Measurements from ENCODE around the gene UGT3A1.
"Not testable (repeated sequence)": the region's sequence is repeated elsewhere in the genome, so short reads cannot be mapped to it uniquely, and the experiment has no call there.

The UGT3A1 gene, protein sequence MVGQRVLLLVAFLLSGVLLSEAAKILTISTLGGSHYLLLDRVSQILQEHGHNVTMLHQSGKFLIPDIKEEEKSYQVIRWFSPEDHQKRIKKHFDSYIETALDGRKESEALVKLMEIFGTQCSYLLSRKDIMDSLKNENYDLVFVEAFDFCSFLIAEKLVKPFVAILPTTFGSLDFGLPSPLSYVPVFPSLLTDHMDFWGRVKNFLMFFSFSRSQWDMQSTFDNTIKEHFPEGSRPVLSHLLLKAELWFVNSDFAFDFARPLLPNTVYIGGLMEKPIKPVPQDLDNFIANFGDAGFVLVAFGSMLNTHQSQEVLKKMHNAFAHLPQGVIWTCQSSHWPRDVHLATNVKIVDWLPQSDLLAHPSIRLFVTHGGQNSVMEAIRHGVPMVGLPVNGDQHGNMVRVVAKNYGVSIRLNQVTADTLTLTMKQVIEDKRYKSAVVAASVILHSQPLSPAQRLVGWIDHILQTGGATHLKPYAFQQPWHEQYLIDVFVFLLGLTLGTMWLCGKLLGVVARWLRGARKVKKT

DNA sequence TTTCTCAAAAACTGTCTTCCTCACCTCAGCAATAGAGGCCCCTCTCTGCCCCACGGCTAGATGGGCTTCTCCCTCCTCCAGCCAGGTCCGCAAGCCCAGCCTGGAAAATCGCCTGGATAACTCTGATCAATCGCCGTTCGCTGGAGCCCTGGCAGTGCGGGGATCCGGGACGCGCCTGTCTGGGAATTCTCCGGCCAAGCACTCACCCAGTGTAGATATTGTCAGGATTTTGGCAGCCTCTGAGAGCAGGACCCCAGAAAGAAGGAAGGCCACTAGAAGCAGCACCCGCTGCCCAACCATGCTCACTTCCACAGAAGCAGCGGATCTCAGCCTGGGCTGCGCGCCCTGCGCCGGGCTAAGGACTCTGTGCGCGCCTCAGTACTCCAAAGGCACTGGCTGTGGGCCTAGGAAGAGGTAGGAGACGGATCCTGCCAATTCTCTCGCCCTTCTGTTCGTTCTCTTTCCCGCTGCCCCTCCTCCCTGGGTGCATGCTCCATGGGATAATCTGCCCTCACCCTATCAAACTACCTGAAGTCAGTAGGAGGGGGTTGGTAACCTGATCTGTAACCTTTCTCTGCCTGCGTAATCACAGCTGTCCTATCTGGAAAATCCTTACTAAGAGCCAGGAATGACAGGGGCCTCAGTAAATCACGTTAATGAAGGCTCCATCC, at the start of gene UGT3A1:
Gene UGT3A1 (minus strand): TSS at position 450 of the 671 bp plus-strand sequence. CDS start 150 bp downstream, at position 300.
- DNase-seq = no peak

DNA sequence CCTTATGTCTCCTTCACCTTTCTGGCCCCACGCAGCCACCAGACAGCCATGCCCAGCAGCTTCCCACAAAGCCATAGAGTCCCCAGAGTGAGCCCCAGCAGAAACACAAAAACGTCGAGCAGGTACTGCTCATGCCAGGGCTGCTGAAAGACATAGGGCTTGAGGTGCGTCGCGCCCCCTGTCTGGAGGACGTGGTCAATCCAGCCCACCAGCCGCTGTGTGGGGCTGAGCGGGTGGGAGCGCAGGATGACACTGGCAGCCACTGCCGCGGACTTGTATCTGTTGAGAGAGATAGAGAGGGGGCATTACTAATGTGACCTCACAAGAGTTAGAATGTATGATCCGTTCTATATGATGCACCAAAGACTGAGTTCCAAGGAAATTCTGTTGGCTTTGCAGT, 44.5 kb upstream of the UGT3A1 start:
- no peak for DNase-seq

DNA sequence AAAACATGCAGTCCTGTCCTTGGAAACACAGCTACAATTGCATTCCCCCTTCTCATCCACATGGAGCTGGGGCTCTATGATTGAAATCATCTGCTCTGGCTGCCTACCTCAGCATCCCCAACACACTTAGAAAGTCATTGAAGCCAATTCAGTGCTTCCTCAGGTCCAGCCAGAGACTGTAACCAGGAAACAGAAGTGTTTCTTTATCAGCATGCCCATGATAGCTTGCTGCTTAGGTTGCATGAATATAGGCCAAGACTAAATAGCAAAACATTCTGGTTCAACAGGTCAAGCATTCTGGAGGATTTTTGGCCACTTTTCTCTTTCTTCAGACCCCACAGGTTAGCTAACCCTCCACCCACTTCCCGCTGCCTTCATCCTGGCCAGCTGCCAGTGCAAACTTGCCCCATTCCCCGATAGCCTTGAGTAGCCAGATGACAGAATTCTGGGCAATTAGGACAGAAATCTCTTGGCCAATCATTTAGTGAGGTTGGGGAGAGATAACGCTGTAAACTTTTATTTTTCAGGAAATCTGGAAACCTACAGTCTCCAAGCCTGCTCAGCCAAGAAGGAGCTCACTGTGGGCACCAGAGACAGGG, 43.4 kb upstream of the UGT3A1 start:
- not testable (repeated sequence) for DNase-seq

DNA sequence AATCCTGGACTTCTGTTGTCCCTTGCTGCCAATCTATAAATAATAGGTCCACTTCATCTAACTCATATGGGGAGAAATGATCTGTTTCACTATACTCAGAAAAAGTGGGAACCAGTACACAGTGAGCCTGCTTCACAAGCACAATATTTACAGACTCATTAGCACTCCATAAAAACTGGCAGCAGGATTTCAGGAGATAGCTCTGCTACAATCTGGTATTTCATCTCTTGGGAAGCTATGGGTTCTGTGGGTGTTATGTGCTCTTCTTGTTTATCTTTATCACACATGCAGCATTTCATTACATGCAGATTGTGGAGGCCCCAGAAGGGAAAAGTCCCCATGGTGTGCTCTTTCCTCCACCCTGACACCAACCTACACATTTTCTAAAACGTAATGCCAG, 42.3 kb upstream of the UGT3A1 start:
- DNase-seq = no peak

DNA sequence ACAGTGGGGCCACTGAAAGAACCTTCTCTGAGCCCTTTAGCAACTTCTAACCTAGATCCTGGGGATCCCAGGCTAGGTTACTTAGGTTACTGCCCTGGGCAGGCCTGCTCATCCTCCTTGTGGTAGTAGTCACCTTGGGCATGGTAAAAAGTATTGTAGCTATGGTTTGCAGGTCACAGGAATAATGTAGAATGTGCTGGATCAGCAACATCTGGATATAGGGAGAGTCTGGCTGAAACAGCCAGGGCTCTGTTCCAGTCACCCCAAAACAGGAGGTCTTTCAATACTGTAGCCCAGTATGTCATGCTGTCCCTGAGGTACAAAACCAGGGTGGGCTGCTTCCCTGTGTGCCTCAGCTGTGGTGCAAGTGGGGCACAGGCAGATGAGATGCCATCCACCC, 41.9 kb upstream of the UGT3A1 start:
- no peak for DNase-seq

DNA sequence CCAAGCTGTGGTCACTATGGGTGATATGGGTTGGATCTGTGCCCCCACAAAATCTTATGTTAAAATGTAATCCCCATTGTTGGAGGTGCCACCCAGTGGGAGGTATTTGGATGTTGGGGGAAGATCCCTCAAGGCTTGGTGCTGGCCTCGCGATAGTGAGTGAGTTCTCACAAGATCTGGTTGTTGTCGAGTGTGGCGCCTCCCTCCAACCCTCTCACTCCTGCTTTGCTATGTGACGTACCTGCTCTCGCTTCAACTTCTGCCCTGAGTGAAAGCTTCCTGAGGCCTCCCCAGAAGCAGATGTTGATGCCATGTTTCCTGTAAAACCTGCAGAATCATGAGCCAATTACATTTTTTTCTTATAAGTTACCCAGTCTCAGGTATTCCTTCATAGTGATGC, 40.0 kb upstream of the UGT3A1 start:
- no peak for DNase-seq

DNA sequence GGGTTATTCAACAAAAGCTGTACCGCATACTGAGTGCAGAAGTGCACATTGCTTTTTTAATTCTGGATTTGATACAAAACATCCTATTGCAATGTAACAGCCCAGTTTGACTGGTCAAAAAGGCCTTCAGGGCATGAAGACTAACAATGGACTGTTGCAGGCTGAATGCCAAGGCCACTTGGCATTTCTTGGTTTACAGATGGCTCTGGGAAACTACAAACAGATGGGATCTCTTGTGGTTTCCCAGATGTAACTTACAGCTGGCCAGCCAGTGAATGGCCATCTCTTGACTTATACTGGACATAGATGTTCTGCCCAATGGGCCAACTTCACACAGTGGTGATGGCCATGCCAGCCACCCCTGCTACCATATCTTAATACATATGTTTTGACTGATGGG, 38.7 kb upstream of the UGT3A1 start:
- DNase-seq = no peak

DNA sequence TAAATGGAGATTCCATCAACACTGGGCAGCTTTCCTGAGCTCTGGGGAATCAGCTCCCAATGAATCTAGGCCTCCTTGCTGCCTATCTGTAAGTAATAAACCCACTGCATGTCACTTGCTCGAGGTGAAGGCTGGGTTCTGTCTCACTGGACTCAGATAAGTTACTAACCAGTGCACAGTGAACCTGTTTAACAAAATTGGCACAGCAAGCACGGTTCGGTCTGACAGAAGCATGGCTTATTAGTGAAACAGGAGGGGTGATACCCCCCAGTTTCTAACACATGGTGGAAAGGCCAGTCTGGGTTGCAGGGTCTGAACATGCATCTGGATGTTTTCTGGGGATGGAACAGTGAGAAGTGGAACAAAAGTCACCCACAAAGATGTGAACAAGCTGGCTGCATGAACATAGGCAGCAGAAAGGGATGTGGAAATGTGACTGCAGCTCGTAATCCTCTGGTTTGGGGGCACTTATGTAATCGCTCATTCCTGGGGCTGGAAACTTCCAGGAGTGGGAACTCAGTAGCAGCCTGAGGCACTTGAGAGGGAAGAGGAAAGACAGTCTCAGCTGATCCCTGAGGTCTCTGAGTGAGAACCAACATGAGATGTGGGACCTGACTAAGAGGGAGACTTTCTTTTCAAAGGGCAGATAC, 37.8 kb upstream of the UGT3A1 start:
- no peak for DNase-seq

DNA sequence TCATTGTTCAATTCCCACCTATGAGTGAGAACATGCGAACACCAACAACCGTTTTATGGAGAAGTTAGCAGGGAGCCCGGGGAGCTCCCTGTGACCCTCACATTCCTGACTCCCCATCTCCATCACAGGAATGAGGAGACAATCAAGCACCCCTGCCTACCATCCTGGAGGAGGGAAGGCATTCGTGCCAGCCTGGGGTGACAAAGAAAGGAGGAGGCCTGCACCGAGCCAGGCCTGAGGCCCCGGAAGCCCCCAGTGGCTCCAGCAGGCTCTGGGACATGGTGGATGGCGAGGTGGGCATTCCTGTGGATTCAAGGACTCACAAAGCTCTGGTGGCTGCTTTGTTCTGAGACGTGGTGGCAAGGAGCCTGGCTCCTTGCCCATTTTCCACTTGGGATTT, 36.5 kb upstream of the UGT3A1 start:
- DNase-seq = no peak

DNA sequence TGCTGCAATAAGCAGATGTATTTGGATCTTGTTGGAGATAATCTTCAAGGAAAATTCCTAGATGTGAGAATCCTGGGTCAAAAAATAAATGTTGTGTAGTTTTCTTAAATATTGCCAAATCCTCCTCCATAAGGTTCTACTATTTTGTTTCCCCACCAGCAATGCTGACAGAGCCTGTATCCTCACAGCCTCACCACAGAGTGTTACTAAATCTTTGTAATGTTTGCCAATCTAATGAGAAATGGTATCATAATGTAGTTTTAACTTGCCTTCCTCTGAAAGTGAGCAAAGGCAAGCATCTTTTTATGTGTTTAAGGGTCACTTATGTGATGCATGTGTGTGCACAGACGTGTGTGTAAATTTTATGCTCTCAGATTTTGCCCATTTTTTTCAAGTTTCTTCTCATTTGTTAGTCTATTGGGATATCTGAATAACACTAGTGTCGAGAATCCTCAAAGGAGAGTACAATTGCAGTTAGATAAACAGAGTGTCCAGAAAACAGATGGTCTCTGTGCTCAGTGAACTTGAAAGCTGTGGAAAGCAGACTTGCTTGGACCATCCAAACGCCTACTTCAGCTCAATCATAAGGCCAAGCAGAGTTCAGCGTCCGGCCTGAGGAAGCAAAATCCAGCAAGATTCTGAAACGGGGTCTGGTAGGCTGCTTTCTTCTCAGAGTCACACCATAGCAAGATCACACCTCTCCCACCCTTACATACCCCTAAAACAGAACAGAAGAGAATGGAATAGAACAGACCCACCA, 35.7 kb upstream of the UGT3A1 start:
- DNase-seq = no peak

DNA sequence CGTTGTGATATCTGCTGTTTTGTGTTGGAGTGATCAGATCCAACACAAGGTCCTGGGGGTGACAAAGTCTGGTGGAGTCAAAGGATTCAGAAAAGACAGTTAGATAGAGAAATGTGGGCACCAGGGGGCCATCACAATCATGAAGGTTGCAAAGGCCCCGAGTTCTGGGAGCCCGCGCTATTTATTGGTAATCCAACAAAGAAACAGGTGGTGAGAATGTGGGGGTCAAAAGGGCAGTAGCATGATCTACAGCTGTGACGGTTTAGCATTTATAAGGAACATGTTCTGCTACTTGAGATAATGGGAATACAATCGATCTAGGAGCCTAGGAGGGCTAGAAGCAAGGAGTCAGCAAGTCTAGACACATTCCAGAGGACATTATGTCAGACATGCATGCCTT, 31.1 kb upstream of the UGT3A1 start:
- not testable (repeated sequence) for DNase-seq

DNA sequence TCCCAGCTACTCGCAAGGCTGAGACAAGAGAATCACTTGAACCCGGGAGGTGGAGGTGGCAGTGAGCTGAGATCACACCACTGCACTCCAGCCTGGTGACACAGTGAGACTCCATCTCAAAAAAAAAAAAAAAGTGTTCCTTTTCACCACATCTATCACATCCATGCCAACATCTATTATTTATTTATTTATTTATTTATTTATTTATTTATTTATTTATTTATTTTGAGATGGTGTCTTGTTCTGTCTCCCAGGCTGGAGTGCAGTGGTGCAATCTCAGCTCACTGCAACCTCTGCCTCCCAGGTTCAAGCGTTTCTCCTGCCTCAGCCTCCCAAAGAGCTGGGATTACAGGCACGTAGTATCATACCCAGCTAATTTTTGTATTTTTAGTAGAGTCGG, 28.4 kb upstream of the UGT3A1 start:
- not testable (repeated sequence) for DNase-seq

DNA sequence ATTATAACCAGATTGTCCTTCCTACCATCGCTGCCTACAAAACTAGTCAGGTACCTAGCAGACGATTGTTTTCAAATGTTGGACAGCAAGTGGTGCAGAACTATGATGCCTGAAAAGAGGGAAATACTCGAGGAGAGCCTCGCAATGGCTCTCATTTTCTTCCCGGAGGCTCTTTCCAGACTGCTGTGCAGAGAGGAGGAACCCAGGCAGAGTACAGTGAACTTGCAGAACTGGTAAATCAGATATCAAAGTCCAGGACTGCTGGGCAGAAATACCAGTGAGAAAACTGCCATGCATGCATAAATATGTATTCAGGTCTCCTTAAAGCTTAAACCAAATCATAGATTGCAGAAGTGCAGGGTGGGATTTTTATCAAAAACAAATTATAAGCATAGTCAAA, 26.4 kb upstream of the UGT3A1 start:
- DNase-seq = no peak

DNA sequence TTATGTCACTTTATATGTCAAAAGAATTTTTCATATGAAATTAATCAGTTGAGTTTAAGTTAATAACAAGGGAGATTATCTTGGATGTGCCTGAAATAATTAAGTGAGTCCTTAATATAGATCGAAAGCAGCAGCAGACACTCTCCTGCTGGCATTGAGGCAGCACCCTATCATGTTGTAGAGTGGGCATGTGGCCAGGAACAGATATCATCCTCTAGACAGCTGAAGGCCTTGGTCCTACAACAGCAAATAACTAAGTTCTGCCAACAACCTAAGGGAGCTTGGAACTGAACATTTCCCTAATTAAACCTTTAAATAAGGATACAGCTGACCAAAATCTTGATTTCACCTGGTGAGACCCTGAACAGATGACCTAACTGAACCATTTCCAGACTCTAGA, 25.8 kb upstream of the UGT3A1 start:
- DNase-seq = no peak

DNA sequence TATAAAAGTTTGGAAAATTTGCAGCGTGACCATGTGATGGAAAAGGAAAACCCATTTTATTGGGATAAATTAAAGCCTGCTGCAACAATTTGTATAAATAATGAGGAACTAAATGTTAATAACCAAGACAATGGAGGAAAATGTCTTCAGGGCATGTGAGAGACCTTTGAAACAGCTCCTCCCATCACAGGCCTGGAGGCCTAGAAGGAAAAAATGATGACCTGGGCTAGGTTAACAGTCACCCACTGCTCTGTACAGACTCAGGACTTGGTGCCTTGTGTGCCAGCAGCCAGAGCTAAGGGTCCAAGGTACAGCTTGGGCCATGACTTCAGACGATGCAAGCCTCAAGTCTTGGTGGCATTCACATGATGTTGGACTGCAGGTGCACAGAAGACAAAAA, 22.0 kb upstream of the UGT3A1 start:
- DNase-seq = no peak

DNA sequence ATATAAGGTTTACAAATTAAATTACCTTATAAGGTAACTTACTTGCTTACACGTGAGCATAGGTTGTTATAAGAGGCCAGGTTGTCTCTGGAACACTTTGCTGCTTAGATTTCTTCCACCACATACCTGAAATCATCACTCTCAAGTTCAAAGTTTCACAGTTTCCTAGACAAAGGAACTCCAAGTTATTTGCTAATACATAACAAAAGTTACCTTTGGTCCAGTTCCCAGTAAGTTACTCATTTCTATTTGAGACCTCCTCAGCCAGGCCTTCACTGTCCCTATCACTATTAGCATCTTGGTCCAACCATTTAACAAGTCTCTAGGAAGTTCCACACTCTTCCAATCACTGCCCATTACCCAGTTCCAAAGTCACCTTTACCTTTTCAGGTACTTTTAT, 18.5 kb upstream of the UGT3A1 start:
- no peak for DNase-seq

DNA sequence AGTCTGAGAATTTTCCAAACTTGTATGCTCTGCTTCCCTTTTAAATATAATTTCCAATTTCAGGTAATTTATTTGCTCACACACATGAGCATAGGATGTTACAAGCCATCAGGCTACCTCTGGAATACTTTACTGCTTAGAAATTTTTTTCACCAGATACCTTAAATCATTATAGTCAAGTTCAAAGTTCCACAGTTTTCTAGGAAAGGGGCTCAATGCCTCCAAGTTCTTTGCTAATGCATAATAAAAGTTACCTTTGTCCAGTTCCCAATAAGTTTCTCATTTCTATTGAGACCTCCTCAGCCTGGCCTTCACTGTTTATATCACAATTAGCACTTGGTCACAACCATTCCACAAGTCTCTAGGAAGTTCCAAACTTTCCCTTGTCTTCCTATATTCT, 16.2 kb upstream of the UGT3A1 start:
- no peak for DNase-seq

DNA sequence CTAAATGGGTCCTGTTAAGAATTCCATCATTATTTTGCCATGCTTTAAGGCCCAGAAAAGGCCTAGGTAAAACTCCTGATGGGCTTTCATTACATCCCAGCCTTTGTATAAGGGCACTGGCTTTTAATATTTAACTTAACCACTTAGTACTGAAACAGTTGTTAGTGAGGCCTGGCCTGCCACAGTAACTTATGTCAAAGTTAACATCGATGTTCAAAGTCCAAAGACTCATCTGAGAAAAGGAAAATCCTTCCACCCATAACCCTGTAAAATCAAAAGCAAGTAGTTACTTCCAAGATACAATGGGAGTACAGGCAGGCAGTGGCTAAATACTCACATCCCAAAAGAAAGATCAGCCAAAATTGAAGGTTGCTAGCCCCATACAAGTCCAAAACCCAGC, 15.0 kb upstream of the UGT3A1 start:
- DNase-seq = no peak

DNA sequence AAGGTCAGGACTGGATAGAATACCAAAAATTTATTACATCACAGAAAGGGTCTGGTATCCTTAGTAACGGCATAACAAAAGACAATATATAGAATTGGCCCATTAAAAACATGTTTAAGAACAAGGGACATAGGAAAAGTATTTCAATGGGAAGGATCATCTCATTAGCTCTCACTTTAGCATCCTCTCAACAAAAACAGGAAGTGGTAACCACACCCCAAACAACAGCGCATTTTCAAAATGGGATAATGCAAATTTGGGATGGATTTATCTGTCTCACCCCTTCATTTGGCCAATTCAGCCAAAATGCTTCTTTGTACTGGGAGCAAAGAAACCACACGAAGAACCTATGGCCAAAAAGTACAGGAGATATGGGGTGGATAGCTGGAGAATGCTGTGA, 9.8 kb upstream of the UGT3A1 start:
- DNase-seq = no peak

DNA sequence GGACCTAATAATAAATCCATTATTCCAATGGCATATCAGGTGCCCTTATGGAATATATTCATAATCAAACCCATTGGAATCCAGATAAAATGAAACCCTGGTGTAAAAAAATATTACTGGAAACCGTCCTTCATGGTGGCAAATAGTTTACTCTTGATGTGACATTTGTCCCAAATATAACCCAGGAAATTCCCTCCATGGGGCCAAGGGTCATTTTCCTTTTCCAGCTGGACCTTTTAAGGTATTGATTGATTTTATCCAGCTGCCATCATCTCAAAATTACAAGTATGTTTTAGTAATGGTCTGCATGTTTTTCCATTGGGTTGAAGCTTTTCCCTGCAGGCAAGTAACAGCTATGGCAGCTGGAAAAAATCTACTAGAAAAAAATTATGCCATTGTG, 8.4 kb upstream of the UGT3A1 start:
- DNase-seq = no peak

DNA sequence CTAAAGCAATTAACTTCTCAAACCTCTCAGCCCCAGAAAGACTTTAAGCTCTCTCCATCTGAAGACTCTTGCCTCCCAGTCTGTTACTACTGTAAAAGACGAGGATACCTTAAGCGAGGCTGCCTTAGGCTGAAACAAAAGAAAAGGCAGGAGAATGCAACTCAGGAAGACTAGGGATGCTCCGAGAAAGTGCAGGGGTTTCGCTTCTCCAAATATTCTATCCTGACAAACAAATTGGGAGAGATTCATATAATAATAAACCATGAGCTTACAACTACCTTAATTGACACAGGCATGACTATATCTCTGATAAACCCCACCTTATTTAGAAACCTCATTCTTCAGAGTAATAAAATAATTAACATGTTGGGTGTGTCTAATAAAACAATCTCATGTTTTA, 4.9 kb upstream of the UGT3A1 start:
- no peak for DNase-seq

DNA sequence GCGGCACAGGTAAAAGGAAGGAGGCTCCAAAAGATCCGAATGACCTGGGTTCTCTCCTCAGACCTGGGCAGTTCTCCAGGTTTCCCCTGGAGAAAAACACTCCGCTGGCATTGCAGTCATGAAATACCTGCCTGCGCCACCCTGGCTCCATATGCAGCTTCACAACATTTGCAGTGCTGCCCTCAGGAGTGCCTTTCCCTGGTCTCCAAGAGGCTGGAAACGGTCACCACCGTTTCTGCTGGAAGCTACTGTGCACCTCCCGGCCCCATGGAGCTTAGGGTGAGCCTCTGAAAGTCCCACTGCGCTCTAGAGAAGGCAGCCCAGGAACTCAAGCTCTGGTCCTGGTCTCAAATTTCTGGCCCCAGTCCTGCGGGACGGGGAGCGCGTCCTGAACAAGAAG, 670 bp downstream of the UGT3A1 start:
- no peak for DNase-seq

DNA sequence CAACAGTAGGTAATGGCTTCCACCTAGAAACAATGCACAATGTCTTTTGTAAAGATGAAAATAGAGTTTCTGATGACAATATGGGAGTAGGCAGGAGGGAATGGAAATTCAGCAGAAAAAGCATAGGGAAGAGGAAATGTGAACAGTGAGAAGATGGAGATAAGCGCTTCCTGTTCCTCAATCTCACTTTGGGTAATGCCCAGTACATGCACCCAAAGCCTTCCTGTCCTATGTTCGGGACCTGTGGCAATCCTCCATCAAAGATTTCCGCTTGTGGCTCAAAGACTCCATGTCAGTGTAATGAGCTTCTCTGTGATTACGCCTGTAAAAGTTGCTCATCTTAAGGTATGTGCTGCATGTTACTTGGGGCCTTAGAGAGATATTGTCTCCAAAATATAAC, 2.7 kb downstream of the UGT3A1 start:
- DNase-seq = no peak
